OCI-M2 (cell line): ENCODE measurements around the gene TRNT1.

Source experiments
- DNase-seq: peaks from one replicate; lab custom pipeline; 2025; ENCODE audit not compliant: unreplicated experiment; lab: John Stamatoyannopoulos, UW

TRNT1 gene

DNA sequence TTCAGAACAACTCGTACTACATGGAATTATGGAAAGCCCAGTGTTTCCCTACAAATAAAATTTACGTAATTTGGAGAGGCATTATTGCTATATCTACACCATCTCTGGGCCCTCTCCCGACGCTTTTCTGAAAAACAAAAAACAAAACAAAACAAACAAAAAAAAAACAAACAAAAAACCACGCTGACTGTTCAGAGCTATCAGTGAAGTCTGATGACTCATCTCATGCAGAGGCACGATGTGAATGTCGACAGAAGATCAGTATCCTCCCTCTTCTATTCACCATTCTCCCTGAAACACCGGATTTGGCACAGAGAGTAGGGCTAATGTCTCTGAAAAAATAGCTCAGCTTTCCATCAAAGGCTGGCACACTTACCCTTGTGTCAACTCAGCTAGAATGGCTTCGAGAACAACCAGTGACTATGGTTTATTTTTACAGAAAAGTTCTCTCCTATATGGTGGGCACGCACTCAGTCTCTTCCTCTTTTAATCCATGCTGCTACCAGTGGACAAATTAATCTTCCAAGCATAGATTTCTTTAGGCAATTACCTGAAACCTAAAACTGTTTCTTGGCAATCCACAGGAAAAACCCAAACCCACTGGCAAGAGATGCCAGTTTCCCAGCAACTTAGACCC, 51.2 kb downstream of the TRNT1 start:
- DNase-seq = no peak

- DNase-seq = no peak
Observed at GRCh38 chr3:3178498-3179328, 52.0 kb downstream of the TRNT1 start.

- DNase-seq = no peak
Observed at GRCh38 chr3:3179407-3180094, 52.8 kb downstream of the TRNT1 start, which contains the start of gene CRBN. Gene CRBN (minus strand): TSS chr3:3179691. CDS start chr3:3179687, 4 bp downstream.

- DNase-seq = no peak
Observed at GRCh38 chr3:3180456-3180855, 53.7 kb downstream of the TRNT1 start.

GRCh38 chr3:3184876-3185275, 58.1 kb downstream of the TRNT1 start:
- no peak for DNase-seq

DNA sequence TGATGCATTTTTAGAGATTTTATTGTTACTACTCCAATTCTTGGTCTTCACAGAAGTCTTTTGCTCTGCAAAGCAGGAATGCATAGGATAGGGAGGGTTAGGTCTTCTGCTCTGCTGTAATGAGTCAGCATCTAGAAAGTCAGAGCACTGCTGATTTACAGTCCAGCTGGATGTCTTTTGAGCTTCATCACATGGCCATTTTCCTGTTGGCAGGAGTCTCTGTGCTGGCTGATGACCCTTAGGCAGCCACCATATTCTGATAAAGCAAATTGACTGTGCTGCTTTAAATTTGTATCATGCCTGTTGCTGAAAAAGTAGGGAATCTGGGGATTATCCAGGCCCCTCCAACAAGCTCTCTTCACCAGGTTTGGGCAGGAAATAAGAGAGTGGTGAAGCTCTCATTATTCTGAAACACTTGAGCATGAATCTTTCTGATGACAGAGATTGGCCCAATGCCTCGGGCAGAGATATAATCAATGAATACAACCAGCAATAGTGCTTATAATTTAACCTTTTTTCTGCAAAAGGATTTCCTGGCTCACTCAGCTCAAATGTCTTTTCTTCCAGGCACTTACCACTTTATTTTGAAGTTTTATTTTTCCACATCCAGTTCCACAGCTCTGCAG, 62.5 kb downstream of the TRNT1 start:
- DNase-seq = no peak

GRCh38 chr3:3189961-3190360, 63.2 kb downstream of the TRNT1 start:
- DNase-seq = no peak

- DNase-seq = no peak
Observed at GRCh38 chr3:3191675-3192285, 65.0 kb downstream of the TRNT1 start.

GRCh38 chr3:3192286-3192675, 65.5 kb downstream of the TRNT1 start:
- DNase-seq = no peak

DNA sequence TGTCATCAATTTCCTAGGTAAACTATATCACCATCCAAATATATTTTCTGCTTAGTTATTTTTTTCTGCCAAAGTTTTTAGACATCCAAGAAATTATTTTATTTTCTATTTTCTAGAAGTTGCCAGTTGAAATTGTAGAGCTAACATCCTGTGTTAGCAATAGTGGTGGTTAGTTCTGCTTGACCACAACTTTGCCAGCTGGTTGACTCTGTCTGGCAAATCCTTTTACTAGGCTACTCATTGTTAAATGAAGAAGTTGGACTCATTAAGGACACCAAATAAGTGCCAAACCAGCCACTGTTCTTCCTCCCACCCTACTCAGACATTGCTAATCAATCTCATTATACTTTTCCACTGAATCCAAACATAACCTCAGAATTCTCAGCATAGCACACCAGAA, 68.1 kb downstream of the TRNT1 start:
- DNase-seq = no peak

DNA sequence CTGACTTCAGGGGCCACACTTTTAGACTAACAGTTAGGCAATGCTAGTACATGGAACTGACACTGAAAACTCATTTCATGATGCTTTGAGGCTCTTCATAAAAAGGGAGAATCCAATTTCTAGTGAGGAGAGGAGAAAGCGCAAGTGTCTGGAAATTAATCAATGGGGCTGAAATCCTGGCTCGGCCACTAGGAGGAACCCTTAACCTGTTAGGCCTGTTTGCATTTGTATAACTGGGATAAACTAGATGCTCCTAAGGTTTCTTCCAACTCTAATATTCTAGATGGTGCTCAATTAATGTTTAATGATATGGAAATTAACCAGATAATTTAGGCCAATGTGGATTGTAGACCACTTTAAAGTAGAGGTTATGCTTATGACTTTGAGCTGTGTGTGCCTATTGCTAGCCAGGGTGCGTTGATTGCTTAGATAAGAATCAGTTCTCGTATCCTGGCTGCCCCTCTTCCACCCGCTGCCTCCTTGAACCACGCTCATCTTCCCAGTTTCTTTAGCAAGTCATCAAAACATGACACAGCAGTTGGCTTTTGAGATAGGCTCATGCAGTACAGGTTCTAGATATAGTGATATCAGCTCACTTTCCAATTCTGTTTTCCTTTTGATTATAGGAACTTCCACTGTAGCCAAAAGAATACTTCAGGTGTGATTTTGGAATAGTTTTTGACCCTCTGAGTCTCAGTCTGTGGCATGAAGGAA, 69.6 kb downstream of the TRNT1 start:
- DNase-seq = no peak
